Measurements from ENCODE around the gene TAS1R3.

The TAS1R3 gene

DNA sequence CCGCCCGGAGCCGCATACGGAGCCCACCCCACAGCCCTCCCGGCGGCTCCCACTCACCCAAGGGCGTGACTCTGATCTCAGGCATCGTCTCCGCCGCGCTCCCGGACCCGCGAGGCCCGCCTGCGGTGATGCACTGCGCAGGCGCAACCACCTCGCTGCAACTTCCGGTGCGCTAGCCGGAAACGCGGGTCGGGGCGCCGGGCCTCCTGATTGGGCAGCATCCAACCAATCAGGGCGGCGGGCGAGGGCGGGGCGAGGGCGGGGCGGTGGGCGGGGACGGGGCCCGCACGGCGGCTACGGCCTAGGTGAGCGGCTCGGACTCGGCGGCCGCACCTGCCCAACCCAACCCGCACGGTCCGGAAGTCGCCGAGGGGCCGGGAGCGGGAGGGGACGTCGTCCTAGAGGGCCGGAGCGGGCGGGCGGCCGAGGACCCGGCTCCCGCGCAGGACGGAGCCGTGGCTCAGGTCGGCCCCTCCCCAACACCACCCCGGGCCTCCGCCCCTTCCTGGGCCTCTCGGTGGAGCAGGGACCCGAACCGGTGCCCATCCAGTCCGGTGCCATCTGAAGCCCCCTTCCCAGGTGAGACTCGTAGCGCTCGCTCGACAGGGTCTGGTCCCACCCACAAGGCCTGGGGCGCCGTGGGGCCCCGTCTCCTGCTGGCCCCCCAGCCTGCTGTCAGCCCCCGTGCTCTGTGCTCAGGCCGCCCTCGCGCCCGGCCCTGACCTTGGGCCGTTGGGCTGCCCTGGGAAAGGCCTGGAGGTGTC, 6.4 kb upstream of the TAS1R3 start, which contains the start of the genes CPTP and INTS11:
Gene CPTP, plus strand, starts transcription at position 279 of the 764 bp plus-strand sequence. CDS start 2,109 bp downstream, outside the sequence.
Gene INTS11, minus strand, starts transcription at position 137 of the 764 bp plus-strand sequence. Its CDS starts 52 bp downstream, at position 85.
- peak; percentile 86 for DNase-seq

DNA sequence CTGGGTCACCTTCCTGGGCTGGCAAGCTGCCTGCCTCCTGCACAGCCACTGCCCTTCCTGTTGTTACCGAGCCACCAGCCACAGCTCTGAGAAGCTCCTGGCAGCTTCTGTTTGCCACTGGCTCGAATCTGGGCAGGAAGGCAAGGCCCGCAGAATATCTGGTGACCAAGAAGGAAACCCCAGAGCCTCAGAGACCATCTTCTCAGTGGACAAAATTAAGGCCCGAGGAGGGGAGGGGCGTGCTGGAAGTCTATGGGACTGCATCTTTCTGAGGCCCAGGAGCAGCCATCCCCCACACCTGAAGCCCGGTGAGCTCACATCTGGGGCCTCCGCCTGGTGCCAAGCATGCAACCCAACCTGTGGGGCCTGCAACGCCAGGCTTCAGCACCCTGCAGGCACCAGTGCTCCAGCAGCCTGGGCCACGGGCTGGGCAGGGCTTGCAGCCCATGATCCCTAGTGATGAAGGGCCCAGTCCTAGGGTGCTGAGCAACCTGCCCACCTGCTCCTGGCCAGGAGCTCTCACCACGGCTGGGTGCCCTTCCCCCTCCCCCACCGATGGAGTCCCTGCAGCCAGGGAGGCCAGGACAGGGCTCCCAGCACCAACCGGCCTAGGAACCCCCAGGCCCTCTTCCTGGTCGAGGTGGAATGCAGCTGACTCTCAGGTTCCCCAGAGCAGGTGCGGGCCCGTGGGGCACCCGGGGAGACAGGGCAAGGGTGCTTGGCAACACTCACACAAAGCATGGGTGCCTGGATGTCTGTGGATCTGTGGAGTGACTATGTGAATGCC, 5.6 kb upstream of the TAS1R3 start:
- no peak for DNase-seq

DNA sequence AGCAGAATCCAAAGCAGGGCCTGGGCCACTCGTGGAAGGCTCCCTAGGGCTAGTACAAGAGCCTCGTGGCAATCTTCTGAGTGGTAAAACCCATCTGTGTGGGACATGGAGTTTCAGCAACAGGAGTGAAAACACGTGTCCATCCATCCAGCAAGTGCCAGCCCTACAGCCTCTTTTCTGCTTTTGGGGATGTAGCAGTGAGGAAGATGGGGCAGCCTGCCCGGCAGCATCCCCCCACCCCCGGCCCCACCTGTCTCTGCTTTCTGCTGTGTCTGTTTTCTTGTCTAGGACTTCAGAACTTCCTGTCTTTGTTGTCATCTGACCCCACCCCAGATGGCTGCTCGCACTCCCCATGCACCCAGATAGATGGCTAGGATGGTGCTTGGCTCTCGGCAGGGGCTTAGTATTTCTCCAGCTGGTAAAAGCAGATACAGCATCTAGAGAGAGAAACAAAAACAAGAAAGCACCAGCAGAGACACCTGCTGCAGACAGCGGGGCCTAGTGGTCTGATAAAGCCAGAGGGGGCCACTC, 4.9 kb upstream of the TAS1R3 start:
- no peak for DNase-seq

DNA sequence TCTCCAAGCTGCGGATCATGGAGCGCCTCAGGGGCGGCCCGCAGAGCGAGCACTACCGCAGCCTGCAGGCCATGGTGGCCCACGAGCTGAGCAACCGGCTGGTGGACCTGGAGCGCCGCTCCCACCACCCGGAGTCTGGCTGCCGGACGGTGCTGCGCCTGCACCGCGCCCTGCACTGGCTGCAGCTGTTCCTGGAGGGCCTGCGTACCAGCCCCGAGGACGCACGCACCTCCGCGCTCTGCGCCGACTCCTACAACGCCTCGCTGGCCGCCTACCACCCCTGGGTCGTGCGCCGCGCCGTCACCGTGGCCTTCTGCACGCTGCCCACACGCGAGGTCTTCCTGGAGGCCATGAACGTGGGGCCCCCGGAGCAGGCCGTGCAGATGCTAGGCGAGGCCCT, 3.8 kb upstream of the TAS1R3 start:
- DNase-seq: no peak

DNA sequence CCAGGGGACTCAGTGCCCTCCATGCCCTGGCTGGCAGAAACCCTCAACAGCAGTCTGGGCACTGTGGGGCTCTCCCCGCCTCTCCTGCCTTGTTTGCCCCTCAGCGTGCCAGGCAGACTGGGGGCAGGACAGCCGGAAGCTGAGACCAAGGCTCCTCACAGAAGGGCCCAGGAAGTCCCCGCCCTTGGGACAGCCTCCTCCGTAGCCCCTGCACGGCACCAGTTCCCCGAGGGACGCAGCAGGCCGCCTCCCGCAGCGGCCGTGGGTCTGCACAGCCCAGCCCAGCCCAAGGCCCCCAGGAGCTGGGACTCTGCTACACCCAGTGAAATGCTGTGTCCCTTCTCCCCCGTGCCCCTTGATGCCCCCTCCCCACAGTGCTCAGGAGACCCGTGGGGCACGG, 2.8 kb upstream of the TAS1R3 start:
- no peak for DNase-seq

DNA sequence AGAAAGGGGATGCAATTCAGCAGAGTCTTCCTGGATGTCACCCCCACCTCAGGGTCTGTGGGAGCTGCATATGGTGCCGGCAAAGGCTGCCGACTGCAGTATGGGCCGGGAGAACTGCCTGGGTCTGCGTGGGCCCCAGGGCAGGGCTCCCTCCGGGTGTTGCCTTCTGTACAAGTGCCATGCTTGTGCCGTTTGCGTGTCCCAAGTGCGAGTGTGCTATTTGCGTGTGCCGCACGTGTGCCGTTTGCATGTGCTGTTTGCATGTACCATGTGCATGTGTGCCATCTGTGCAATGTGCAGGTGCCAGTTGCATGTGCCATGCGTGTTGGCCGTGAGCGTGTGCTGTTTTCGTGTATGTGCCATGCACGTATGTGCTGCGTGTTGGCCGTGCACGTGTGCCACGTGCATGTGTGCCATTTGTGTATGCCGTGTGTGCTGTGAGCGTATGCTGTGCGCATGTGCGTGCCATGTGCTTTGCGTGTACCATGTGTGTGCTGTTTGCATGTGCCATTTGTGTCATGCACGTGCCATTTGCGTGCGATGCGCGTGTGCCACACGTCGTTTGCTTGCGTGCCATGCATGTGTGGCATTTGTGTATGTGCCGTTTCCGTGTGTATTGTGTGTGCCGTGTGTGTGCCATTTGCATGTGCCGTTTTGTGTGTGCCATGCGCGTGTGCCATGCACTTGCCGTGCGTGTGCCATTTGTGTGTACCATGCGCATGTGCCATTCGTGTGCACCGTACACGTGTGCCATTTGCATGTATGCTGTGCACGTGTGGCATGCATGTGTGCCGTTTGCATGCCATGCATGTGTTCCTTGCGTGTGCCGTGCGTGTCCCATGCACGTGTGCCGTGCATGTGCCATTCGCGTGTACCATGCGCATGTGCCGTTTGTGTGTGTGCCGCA, 1.5 kb upstream of the TAS1R3 start:
- no peak for DNase-seq

DNA sequence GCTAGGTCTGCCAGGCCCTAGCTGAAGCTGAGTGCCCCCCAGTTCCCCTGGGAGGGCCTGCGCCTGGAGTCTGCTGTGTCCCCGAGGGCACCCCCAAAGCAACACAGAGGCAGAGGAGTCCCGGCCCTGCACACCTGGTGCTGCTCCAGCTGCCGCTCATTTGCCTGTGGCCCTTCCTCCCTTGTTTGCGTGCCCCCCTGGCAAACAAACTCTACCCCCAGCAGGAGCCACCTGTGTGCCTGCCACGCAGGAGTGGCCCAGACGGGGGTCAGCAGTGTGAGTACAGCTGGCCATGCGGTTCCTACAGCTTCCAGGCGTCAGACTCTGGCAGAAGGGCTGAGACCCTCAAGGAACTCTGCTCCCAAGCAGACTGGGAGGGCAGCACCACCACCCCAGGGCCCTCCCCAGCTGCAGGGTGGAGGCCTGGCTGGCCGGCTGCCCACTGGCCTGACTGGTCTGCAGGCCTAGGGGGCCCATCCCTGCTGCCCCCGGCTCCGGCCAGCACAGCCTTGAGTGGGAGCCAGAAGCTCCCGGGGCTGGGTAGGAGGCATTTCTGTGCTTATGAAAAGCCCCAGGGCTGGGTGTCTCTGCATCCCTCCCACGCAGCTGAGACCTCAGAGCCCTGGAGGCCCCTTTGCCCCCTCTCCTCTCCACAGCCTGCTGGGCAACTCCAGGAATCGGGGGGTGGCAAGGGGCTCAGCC, 563 bp upstream of the TAS1R3 start:
- DNase-seq: no peak

DNA sequence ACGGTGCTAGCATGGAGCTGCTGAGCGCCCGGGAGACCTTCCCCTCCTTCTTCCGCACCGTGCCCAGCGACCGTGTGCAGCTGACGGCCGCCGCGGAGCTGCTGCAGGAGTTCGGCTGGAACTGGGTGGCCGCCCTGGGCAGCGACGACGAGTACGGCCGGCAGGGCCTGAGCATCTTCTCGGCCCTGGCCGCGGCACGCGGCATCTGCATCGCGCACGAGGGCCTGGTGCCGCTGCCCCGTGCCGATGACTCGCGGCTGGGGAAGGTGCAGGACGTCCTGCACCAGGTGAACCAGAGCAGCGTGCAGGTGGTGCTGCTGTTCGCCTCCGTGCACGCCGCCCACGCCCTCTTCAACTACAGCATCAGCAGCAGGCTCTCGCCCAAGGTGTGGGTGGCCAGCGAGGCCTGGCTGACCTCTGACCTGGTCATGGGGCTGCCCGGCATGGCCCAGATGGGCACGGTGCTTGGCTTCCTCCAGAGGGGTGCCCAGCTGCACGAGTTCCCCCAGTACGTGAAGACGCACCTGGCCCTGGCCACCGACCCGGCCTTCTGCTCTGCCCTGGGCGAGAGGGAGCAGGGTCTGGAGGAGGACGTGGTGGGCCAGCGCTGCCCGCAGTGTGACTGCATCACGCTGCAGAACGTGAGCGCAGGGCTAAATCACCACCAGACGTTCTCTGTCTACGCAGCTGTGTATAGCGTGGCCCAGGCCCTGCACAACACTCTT, 1.1 kb downstream of the TAS1R3 start:
- no peak for DNase-seq

DNA sequence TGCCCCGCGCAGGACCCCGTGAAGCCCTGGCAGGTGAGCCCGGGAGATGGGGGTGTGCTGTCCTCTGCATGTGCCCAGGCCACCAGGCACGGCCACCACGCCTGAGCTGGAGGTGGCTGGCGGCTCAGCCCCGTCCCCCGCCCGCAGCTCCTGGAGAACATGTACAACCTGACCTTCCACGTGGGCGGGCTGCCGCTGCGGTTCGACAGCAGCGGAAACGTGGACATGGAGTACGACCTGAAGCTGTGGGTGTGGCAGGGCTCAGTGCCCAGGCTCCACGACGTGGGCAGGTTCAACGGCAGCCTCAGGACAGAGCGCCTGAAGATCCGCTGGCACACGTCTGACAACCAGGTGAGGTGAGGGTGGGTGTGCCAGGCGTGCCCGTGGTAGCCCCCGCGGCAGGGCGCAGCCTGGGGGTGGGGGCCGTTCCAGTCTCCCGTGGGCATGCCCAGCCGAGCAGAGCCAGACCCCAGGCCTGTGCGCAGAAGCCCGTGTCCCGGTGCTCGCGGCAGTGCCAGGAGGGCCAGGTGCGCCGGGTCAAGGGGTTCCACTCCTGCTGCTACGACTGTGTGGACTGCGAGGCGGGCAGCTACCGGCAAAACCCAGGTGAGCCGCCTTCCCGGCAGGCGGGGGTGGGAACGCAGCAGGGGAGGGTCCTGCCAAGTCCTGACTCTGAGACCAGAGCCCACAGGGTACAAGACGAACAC, 1.8 kb downstream of the TAS1R3 start:
- no peak for DNase-seq

DNA sequence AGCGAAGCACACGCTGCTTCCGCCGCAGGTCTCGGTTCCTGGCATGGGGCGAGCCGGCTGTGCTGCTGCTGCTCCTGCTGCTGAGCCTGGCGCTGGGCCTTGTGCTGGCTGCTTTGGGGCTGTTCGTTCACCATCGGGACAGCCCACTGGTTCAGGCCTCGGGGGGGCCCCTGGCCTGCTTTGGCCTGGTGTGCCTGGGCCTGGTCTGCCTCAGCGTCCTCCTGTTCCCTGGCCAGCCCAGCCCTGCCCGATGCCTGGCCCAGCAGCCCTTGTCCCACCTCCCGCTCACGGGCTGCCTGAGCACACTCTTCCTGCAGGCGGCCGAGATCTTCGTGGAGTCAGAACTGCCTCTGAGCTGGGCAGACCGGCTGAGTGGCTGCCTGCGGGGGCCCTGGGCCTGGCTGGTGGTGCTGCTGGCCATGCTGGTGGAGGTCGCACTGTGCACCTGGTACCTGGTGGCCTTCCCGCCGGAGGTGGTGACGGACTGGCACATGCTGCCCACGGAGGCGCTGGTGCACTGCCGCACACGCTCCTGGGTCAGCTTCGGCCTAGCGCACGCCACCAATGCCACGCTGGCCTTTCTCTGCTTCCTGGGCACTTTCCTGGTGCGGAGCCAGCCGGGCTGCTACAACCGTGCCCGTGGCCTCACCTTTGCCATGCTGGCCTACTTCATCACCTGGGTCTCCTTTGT, 2.6 kb downstream of the TAS1R3 start:
- DNase-seq: no peak

DNA sequence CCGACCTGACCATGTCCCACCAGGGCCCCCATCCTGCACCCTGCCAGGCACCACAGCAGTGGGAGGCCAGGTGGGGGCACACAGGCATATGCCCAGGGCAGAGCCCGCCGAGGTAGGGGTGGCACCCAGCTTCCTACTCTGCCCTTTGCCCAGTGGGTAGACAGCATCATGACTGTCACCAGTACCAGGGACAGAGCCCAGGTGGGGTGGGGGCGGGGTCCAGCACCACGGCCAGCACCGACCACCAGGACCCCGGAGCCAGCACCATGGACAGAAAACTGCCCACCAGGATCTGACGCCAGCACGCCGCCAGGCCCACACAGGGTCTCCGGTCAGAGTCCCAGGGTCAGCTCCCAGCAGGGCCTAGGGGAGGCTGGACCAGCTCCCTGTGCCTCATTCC, 3.8 kb downstream of the TAS1R3 start:
- no peak for DNase-seq

DNA sequence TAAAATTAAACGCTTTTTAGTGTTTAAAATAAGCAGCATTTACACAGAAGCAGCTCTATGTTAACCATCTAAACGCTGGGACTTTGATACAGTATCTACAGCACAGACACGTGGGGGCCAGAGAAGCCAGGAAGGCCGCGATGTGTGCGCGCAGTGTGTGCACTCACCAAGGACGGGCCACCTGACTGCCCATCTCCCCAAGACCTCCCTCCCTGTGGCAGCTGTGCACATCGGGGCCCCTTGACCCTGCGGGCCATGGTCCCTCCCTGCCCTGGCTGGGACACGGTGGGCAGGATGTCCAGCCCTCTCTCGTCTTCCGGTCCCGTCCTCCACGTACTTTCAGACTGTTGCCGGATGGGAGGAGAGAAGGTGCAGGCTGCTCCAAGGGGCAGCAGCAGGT, 4.2 kb downstream of the TAS1R3 start:
- DNase-seq: no peak

DNA sequence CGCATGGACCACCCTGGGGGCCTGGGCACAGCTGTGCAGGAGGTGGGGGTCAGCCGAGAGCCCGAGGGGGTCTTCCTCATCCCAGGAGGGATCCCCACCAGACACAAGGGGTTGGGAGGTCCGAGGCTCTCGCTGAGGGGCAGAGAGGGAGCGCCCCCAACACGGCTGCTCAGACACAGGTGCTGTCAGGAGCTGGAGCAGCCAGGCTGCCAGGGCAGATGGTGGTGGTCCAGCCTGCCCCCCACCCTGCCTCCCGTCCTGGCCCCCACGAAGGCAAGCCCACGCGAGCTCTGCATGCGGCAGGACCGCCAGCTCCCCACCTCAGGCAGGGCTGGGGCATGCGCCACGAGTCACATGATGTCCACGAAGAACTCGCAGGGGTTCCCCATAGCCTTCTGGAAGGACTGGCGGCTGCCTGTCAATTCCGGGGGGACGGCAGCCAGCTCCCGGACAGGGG, 4.7 kb downstream of the TAS1R3 start:
- DNase-seq: no peak

DNA sequence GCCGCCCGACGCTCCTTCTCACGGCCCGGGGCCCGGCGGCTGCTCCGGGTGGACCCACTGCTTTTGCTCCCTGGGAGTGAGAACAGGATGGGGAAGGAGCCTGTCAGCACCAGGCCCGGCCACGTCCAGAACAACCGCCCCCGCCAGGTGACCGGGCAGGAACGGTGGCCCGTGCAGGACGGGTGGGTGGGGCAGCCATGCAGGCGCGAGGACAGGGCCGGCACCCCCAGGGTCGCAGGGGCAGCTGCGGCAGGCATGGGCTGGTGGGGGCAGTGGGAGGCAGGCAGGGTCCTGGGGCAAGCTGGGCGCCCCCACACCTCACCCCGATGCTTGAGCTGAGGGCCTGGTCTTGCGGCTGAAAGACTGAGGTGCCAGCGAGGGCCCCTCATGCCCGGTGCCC, 5.4 kb downstream of the TAS1R3 start:
- no peak for DNase-seq

DNA sequence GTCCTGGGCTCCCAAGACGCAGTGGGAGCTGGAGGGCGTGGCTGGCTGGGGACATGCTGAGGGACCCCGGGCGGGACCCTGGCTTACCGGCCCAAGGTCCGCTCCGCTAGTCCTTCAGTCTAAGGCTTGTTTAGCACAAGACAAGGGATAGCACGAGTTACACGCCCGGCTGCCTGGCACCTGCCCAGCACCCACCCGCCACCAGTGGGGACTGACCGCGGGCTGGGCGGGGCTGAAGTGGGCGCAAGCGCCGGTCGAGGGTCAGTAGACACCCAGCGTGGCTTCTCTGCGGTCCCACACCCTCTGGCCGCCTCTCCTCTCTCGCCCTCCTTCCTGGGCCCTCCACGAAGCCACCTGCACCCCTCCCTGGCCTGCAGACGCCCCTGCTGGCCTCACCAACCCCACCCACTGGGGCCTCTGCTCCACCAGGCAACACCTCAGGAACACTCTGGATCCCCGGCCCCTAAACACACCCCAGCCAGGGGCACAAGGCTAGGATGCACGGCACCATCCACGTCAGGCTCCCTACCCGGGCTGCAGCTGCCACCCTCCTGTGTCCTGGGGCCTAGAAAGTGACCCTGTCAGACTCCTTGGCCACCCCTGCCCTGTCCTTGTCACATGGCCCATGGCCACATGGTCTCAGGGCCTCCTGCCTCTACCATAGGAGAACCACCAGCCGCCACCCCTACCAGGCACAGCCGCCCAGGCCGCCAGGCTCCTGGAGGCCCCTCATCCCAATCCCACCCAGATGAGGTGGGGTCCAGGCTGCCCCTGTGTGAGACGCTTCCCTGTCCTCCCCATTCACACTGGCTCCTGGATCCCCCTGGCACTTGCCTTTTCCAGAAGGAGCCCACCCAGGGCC, 6.1 kb downstream of the TAS1R3 start:
- no peak for DNase-seq

DNA sequence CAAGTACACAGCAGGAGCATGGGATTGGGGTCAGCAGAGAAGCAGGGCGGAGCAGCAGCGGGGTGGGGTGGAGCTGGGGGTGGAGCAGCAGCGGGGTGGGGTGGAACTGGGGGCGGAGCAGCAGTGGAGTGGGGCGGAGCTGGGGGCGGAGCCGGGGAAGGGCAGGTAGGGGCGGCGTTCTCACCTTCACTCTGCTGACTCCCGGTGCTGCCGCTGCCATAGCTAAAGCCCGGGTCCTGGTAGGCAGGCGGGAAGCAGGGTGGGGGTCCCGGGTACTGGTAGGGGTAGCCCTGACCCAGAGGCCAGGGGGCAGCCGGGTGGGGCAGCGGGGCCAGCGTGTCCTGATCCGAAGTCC, 6.7 kb downstream of the TAS1R3 start:
- DNase-seq: no peak

DNA sequence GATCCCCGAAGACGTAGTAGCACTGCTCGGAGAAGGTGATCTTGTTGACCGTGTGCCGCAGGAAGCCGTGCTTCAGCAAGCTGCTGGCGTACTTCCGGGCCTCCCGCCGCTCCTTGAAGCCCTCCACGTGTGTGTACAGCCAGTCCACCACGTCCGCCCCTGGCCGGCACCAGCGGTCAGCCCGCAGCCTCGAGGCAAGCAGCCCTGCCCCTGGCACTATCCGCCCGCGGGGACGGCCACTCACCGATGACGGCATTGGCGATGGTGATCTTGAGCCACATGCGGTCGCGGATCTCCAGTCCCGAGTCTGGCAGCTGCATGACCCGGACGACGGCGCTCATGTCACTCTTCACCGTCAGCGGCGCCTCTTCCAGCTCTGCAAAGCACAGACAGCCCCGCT, 7.2 kb downstream of the TAS1R3 start:
- DNase-seq: no peak

DNA sequence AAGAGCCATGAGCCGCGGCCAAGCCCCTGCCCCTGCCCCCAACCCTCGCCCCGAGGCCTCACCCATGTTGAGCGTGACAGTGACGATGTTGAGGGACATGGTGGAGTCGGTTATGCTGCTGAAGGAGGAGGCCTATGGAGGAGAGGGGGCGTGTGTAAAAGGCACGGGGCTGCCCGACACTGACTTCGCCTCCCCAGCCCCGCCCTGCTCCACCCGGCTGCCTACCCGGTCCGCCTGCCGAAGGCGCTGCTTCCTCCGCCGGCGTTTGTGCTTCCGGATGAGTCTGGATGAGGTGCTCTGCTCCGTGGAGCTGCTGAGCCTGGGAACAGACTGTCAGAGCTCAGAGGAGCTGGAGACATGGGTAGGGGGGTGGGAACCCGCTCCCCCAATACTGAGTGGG, 9.1 kb downstream of the TAS1R3 start:
- DNase-seq: no peak

Measured in NCI-H1048 (cell line).